Left renal cortex interstitium (tissue), 4 donors: Measurements from ENCODE around the gene DDX24. TPM values are rescaled to one million over a fixed set of nuclear protein-coding genes. Genes with fewer than 3 reads are reported as not detected.
"Not testable (repeated sequence)": the region's sequence is repeated elsewhere in the genome, so short reads cannot be mapped to it uniquely, and the experiment has no call there.

Experiments used
- DNase-seq, 4 donors: peaks; one replicate each; pipeline ENCODE4 v3.0.0-alpha.2; 2013; ENCODE audit warnings: low read depth in 4 of 4, low spot score in 2 of 4, missing footprints in 1 of 4
- polyA plus RNA-seq, 4 donors: library from polyadenylated mRNA; unstranded; fragments of 120-200 nt; gene quantifications; one replicate each; pipeline ENCODE4 v1.2.1, GENCODE V29; 2013; ENCODE audit not compliant: insufficient read length in 4 of 4

DDX24 gene
- polyA plus RNA-seq, 4 donors: 155 to 187 (median 166) TPM

DNA sequence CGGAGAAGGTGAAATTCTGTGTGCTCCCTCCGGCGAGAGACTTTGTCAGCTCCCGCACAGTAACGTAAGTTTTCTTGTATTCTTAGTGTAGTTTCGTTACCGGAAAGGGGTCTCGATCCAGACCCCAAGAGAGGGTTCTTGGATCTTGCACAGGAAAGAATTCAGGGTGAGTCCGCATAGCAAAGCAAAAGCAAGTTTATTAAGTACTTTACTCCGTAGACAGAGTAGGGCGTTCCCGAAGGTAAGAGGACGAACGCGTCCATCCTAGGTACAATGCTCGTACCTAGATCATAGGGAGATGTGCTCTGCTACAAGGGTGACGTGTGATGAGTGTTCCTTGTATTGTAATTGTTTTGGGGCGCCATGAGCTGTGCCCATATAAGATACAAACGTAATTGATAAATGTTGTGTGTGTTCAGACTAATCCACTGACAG is 401 bp upstream of the DDX24 start:
- DNase-seq: peak in 1 of 4 donors; percentile 11

DNA sequence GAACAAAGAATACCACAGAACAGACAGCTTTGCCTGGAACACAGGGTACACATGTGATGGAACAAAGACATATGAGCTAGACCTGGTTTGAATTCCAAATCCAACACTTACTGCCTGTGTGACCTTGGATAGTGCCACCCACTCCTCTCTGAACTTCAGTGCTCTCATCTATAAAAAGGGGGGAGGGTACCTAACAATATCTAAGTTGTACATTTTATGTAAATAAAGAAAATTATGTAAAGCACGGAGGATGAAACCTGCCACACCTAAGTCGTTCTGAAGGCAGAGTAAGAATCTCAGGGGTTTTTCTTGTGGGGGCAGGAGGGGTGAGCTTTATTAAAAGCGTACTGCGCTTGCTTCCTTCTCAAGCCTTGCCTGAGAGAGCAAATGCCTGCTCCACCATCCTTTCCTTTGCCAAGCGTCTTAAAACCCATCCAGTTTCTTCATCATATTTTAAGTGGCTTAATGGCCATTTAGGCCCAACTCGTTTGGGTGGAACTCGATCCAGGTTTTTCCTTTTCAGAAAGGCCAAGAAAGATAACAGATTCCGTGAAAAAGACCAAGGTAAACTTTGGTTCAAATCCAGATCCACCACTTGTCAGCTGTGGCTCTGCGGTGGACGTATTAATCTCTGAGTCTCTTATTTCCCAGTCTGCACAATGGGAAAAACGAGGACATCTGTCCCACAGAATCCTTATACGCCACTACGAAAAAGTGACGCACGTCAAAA is 946 bp downstream of the DDX24 start:
- peak in 3 of 4 donors; percentile 28 to 44 (median 36) for DNase-seq

- no peak for DNase-seq
Observed at GRCh38 chr14:94077823-94078222, 3.2 kb downstream of the DDX24 start.

DNA sequence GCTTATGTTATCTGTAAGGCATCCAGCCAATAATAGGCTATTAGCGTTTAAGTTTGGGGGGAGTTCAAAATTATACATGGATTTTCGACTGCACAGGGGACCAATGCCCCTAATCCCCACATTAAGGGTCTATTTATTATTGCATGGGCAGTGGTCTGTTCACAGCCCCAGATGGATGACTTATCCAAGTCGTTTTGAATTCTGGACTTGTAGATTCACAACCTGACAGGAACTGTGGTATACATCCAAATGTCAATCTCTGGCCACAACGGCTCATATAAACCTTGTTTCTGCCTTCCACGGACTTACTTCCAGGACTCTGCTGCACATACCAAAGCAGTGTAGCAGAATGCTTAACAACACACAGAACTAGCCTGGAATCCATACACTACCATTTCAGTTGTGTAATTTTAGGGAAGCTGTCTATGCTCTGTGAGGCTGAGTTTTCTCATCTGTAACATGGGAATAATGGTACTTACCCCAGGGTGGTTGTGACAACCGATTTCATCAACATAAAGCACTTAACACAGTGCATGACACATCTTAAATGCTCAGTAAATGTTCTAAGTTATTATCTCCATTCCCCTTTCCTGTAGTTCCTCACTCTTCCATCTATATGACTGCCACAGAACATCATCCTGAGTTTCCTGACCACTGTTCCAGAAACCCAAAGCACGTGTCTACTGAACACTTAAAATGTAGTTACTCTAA is 3.7 kb downstream of the DDX24 start:
- no peak for DNase-seq

GRCh38 chr14:94075008-94075407 is 6.0 kb downstream of the DDX24 start:
- no peak for DNase-seq

DNA sequence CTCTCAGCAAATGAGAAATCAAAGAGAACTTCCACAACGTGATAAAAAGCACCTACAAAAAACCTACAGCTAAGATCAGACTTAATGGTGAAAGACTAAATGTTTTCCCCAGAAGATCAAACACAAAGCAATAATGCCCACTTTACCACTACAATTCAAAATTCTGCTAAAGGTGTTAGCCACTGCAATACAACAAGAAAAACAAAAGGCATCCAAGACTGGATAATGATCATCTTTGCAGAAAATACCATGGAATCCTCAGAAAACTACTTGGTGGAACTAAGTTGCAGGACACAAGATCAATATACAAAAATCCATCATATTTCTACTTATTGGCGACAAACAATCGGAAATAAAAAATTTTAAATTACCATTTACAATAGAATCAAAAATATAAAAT is 6.5 kb downstream of the DDX24 start:
- no peak for DNase-seq

- DNase-seq: not testable (repeated sequence)
Observed at GRCh38 chr14:94072076-94072475, 8.9 kb downstream of the DDX24 start.

- no peak for DNase-seq
Observed at GRCh38 chr14:94066089-94066676, 14.8 kb downstream of the DDX24 start.

GRCh38 chr14:94062344-94062940 is 18.6 kb downstream of the DDX24 start:
- DNase-seq: no peak

DNA sequence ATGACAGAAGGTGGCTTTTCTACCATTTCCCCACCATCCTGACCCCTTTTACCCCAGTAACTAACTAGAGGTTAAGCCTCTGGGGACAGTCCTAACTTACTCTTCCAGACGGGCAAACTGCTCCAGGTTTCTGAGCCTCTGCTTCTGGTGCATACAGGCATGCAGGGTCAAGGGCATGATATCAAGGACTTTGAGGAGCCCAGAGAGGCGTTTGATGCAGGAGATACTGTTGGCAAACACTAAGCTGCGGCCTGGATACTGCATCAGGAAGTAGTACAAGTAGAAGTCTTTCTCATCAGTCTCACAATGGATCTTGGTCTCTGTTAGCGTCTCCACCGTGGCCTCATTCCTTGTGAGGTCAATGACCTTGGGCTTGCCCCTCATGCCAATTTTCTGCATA is 21.0 kb downstream of the DDX24 start:
- DNase-seq: no peak

- no peak for DNase-seq
Observed at GRCh38 chr14:94058674-94059138, 22.3 kb downstream of the DDX24 start.

DNA sequence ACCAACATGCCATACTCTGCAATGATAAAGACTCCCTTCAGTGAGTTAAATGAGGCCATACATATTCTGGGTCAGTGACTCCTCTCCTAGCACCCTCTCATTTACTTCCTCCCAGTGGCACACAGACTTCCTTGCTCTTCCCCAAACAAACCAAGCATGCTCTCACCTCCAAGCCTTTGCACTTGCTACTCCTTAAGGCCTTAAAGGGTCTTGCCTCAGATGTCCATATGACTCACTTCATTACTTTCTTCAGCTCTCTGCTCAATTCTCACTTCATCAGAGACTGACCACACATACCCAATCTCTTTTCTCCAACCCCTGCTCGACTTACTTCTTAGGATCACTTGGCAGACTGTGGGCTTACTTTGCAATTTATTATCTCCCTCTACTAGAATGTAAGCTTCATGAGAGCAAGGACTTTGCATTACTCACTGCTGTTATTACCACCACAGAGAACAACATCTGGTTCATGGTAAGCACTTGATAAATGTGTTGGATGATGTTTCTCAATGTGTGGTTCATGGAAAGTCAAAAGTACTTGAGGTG is 22.8 kb downstream of the DDX24 start:
- no peak for DNase-seq

- DNase-seq: no peak
Observed at GRCh38 chr14:94056579-94057308, 24.3 kb downstream of the DDX24 start.

DNA sequence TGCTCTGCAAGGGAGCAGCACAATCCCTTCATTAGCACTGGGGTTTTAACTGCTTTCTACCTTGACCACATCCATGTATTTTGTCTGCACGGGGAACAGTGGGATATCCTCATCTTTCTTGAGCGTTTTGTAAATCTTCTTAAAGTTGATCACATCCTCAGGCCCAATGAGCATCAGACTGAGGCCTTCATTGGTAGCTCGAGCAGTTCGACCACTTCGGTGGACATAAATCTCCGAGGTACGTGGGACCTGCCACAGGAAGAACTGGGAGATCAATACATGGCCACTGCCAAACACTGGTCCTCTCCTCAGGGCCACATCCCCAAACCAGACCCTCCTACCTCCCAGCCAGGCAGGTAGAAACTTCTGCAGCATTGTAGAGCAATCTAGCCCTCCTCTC is 26.1 kb downstream of the DDX24 start:
- DNase-seq: no peak

DNA sequence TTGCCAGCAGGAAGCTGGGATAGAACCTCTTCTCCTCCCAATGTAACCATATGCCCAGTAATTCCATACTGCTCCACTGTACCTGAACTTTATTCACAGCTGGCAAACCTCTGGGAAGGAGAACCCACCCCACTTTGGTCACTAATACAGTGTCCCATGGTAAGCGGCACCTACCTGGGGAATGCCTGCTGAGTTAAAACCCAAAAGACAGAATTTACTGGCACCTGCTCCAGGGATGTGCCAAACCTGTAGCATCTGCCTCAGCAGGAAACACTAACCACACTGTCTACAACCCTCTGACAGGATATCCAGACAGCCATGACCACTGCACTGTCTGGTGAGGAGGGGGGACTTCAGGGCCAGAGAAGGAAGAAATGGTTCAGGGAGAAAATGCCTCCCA is 26.6 kb downstream of the DDX24 start:
- no peak for DNase-seq

DNA sequence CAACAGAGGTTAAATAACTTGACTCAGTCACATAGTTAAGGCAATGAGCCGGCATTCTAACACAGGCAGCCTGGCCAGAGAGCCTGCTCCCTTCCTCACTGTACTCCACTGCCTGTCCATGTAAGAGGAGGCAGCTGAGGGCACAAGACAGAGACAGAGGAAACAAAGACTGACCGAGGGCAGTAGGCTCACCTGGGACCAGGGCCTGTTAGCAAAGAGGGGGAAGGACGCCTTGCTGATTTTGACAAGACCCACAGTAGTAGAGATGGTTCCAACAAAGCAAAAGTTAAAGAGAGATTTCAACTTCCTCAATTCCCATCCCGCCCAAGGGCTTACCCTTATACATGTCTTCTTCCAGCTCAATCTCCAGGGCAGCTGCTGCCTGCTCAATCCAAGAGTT is 28.3 kb downstream of the DDX24 start:
- no peak for DNase-seq

DNA sequence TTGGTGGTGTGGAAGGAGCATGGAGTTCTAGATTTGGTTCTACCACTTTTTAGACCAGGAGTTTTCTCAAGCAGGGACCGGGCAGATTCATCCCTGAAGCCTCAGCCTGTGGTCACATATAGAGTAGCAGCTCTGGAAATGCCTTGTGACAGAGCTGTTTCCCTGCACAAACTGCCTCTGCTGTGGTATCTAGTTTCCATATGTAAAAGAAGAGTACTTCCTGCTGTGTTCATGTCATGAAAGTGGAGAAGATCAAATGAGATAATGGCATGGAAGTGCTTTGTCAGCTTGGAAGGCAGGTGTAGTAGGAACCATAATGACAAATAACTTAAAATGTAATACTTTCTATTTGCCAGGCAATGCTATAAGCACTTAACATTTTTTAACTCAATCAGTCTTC is 28.8 kb downstream of the DDX24 start:
- no peak for DNase-seq

- no peak for DNase-seq
Observed at GRCh38 chr14:94051779-94052178, 29.2 kb downstream of the DDX24 start.

- DNase-seq: no peak
Observed at GRCh38 chr14:94051115-94051514, 29.9 kb downstream of the DDX24 start.

GRCh38 chr14:94050231-94050880 is 30.6 kb downstream of the DDX24 start:
- DNase-seq: no peak
